ENCODE results near the gene PPP1R1C. TPM values are rescaled to one million over a fixed set of nuclear protein-coding genes. Genes with fewer than 3 reads are reported as not detected.

Gene PPP1R1C
- total RNA-seq, 1 donor from 2014 or later, result 0.50 TPM

DNA sequence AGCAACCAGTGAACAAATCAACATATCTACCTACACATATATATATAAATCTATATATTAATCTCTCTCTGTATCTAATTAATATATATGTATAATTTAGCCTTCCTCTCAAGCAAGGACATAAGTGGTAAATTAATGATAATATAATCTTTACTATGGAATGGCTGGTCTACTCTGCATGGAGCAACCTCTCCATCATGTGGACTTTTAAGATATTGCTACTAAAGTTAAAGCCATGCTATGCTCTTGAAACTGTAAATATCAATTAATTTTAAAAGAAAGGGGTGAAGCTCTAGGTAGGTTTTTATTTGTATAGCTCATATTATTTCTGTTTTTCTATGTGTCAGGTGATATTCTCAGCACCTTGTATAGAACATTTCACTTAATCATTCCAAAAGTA is 147.0 kb downstream of the PPP1R1C start:
- Mint-ChIP-seq H3K4me1 (ENCODE audit: low read depth, unreplicated experiment) (peaks cover 13% of the 10 kb centered on the region), H3K27me3 (ENCODE audit: low read depth, unreplicated experiment) (no peaks in the 10 kb centered on the region), H3K4me3 (ENCODE audit: unreplicated experiment) (no peak overlapping the region), H3K27ac (ENCODE audit: unreplicated experiment) (no peak overlapping the region), H3K36me3 (ENCODE audit: low read depth, unreplicated experiment) (no peaks in the 10 kb centered on the region), H3K9me3 (ENCODE audit: unreplicated experiment) (no peaks in the 10 kb centered on the region)
- TF ChIP-seq, protein P1, sequence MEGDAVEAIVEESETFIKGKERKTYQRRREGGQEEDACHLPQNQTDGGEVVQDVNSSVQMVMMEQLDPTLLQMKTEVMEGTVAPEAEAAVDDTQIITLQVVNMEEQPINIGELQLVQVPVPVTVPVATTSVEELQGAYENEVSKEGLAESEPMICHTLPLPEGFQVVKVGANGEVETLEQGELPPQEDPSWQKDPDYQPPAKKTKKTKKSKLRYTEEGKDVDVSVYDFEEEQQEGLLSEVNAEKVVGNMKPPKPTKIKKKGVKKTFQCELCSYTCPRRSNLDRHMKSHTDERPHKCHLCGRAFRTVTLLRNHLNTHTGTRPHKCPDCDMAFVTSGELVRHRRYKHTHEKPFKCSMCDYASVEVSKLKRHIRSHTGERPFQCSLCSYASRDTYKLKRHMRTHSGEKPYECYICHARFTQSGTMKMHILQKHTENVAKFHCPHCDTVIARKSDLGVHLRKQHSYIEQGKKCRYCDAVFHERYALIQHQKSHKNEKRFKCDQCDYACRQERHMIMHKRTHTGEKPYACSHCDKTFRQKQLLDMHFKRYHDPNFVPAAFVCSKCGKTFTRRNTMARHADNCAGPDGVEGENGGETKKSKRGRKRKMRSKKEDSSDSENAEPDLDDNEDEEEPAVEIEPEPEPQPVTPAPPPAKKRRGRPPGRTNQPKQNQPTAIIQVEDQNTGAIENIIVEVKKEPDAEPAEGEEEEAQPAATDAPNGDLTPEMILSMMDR (IDR thresholded peaks at IDR 0.05; ENCODE audit: insufficient read depth, low read depth, low read length), result peak; percentile 31
- no peak for TF ChIP-seq EZH2 (IDR thresholded peaks at IDR 0.05; ENCODE audit: insufficient read depth, low read length)
- Histone ChIP-seq H3K4me1 (ENCODE audit: insufficient read depth, low read length) (peaks cover 16% of the 10 kb centered on the region), H3K79me2 (ENCODE audit: insufficient read depth, low read length) (no peaks in the 10 kb centered on the region), H3K36me3 (ENCODE audit: insufficient read depth, low read length) (no peaks in the 10 kb centered on the region), H3K4me3 (ENCODE audit: insufficient read depth, low read depth, low read length) (no peak overlapping the region), H3K27ac (ENCODE audit: low read depth, low read length) (no peak overlapping the region), H4K20me1 (ENCODE audit: insufficient read depth, low read length) (no peaks in the 10 kb centered on the region), H2AFZ (ENCODE audit: low read depth, low read length) (no peak overlapping the region), H3K27me3 (ENCODE audit: insufficient read depth, low read length) (no peaks in the 10 kb centered on the region), H3K9ac (ENCODE audit: low read length) (no peak overlapping the region), H3K4me2 (ENCODE audit: low read length) (no peak overlapping the region), H3K9me3 (ENCODE audit: insufficient read depth, low read depth, low read length) (no peaks in the 10 kb centered on the region)
- DNase-seq (ENCODE audit: low read depth), result no peak
- FAIRE-seq, result no peak

DNA sequence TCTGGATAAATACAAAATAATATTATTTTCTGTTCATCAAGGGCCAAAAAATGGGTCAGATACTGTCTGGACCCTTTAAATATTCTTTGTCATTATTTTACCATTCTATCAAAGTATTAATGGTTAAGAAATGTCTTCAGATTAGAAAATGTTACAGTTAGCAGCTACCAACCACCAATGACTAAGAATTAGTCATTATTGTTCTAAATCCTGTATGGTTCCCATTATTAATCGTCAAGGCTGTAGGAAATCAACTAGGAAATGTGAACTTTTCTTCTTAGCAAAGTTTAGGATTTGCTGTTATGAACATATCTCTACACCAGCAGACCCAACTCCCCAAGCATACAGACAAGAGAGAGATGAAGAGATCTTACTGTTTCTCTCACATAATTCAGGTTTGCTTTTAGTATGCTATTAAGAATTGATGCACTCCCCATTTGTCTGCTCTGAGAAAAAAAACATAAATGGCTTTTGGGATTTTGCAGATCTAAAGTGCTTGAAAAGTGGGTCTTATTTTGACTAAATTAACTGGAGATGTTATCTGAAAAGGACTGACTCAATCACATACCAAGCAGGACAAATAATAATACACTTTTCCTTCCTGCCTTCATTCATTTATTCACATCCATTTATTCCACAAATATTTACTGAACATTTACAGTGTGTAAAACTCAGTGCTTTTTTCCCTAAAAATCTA is 147.7 kb downstream of the PPP1R1C start:
- Histone ChIP-seq H4K20me1 (ENCODE audit: insufficient read depth, low read length) (no peaks in the 10 kb centered on the region), H3K9me3 (ENCODE audit: insufficient read depth, low read depth, low read length) (no peaks in the 10 kb centered on the region), H3K36me3 (ENCODE audit: insufficient read depth, low read length) (no peaks in the 10 kb centered on the region), H3K79me2 (ENCODE audit: insufficient read depth, low read length) (no peaks in the 10 kb centered on the region), H3K4me2 (ENCODE audit: low read length) (peak overlapping the region; percentile 60), H3K27me3 (ENCODE audit: insufficient read depth, low read length) (no peaks in the 10 kb centered on the region), H3K4me3 (ENCODE audit: insufficient read depth, low read depth, low read length) (no peak overlapping the region), H2AFZ (ENCODE audit: low read depth, low read length) (no peak overlapping the region), H3K9ac (ENCODE audit: low read length) (no peak overlapping the region), H3K27ac (ENCODE audit: low read depth, low read length) (no peak overlapping the region), H3K4me1 (ENCODE audit: insufficient read depth, low read length) (peaks cover 16% of the 10 kb centered on the region)
- no peaks in the 10 kb centered on the region for H3K9me3 Mint-ChIP-seq (ENCODE audit: unreplicated experiment)
- FAIRE-seq (no peak), DNase-seq (ENCODE audit: low read depth) (peak; percentile 61)
- H3K4me1 Mint-ChIP-seq (ENCODE audit: low read depth, unreplicated experiment), result peaks cover 13% of the 10 kb centered on the region
- no peaks in the 10 kb centered on the region for H3K36me3 Mint-ChIP-seq (ENCODE audit: low read depth, unreplicated experiment)
- no peak overlapping the region for H3K4me3 Mint-ChIP-seq (ENCODE audit: unreplicated experiment)
- no peak for TF ChIP-seq EZH2 (IDR thresholded peaks at IDR 0.05; ENCODE audit: insufficient read depth, low read length)
- TF ChIP-seq, protein P1 (IDR thresholded peaks at IDR 0.05; ENCODE audit: insufficient read depth, low read depth, low read length), result no peak
- H3K27ac Mint-ChIP-seq (ENCODE audit: unreplicated experiment), result no peak overlapping the region
- no peaks in the 10 kb centered on the region for H3K27me3 Mint-ChIP-seq (ENCODE audit: low read depth, unreplicated experiment)

DNA sequence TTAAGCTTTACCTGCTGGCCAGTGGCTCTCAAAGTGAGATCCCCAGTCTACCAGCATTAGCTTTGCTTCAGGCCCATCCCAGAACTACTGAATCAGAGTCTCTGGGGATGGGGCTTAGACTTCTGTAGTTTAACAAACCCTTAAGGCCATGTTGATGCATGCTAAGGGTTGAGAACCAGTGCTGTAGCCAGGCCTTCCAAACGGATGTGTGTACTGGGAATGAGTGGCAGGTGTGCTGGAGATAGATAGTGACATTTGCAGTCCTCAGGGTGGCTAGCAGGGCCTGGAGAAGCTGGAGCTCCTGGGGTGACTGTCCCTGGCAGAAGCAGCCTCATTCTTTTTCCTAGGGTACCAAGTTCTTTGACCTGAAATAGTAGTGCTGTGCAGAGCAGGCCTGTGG is 148.5 kb downstream of the PPP1R1C start:
- Histone ChIP-seq H3K27ac (ENCODE audit: low read depth, low read length) (no peak overlapping the region), H3K27me3 (ENCODE audit: insufficient read depth, low read length) (no peaks in the 10 kb centered on the region), H3K9me3 (ENCODE audit: insufficient read depth, low read depth, low read length) (no peaks in the 10 kb centered on the region), H3K4me3 (ENCODE audit: insufficient read depth, low read depth, low read length) (no peak overlapping the region), H3K79me2 (ENCODE audit: insufficient read depth, low read length) (no peaks in the 10 kb centered on the region), H3K36me3 (ENCODE audit: insufficient read depth, low read length) (no peaks in the 10 kb centered on the region), H3K9ac (ENCODE audit: low read length) (no peak overlapping the region), H2AFZ (ENCODE audit: low read depth, low read length) (peak overlapping the region; percentile 2), H3K4me2 (ENCODE audit: low read length) (no peak overlapping the region), H3K4me1 (ENCODE audit: insufficient read depth, low read length) (peaks cover 16% of the 10 kb centered on the region), H4K20me1 (ENCODE audit: insufficient read depth, low read length) (no peaks in the 10 kb centered on the region)
- Mint-ChIP-seq H3K4me3 (ENCODE audit: unreplicated experiment) (no peak overlapping the region), H3K9me3 (ENCODE audit: unreplicated experiment) (no peaks in the 10 kb centered on the region), H3K36me3 (ENCODE audit: low read depth, unreplicated experiment) (no peaks in the 10 kb centered on the region), H3K4me1 (ENCODE audit: low read depth, unreplicated experiment) (peaks cover 13% of the 10 kb centered on the region), H3K27me3 (ENCODE audit: low read depth, unreplicated experiment) (no peaks in the 10 kb centered on the region), H3K27ac (ENCODE audit: unreplicated experiment) (no peak overlapping the region)
- DNase-seq (ENCODE audit: low read depth) (no peak), FAIRE-seq (no peak)
- TF ChIP-seq, protein P1 (IDR thresholded peaks at IDR 0.05; ENCODE audit: insufficient read depth, low read depth, low read length), result no peak
- no peak for TF ChIP-seq EZH2 (IDR thresholded peaks at IDR 0.05; ENCODE audit: insufficient read depth, low read length)
